ENCODE measurements around the gene RASSF5. TPM values are rescaled to one million over a fixed set of nuclear protein-coding genes. Genes with fewer than 3 reads are reported as not detected.
A peak's percentile ranks its signal among the peaks of the same experiment; 100 is the strongest.
"Not testable (repeated sequence)": the region's sequence is repeated elsewhere in the genome, so short reads cannot be mapped to it uniquely, and the experiment has no call there.

RASSF5 gene
- total RNA-seq, 2 donors from 2014 or later, result 212 to 239 TPM

DNA sequence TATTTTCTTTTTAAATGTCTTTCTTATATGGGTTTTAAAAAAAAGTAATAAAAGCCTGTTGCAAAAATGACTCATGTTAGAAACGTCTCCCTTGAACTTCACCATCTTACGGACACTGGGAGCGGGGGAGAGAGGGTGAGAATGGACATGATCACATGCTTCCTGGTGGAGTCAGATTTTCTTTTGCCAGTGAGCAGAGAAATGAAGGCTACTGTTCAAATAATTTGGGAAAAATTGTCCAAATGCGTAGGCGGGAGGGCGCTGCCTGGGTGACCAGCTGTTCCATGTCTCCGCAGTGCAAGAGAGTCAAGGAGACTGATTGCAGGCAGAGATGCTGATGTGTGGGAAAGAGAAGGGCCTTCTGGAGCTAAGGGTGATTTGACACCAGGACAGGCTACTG, 81.9 kb downstream of the RASSF5 start:
- Mint-ChIP-seq H3K9me3 (no peaks in the 10 kb centered on the region), H3K27ac (peak overlapping the region; percentile 100), H3K36me3 (peaks cover 46 to 74% of the 10 kb centered on the region in 2 donors)
- ATAC-seq, result no peak
- no peak for DNase-seq (ENCODE audit: low spot score in 2 of 2)

DNA sequence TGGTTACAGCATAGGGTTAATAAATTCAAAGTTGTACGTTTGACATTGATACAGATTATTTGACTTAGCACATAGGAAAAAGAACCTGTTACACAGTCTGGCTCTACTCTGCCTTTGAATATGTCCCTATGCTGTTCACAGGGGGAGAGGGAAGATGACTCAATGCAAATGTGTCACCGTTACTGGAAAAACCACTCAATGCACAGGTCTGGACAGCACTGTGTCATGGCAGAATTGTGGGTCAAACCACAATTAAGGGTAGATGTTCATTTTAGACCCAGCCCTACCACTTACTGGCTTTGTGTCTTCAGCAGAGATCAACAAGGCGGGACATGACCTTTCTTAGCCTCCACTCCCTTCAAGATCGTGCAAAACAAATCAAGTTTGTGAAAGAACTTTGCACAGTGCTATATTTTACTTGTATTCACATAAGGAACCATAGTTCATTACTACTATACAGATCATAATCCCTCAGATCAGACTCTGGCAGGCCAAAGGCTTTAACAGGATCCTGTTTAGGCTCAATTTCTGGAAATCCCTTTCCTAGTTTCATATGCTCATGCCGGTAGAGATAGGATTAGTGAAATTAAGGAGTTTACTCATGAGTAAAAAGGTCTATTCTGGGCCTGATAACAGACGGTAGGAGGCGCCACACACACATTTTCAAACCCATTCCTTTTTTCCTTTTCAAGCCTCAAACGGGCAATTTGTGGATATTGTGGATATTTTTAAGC, 82.9 kb downstream of the RASSF5 start:
- peak overlapping the region; percentile 100 for H3K27ac Mint-ChIP-seq
- H3K9me3 Mint-ChIP-seq, result no peaks in the 10 kb centered on the region
- peak; percentile 72 to 83 for DNase-seq (ENCODE audit: low spot score in 2 of 2)
- peaks cover 40 to 69% of the 10 kb centered on the region in 2 donors for H3K36me3 Mint-ChIP-seq
- ATAC-seq, result peak; percentile 93 to 94

- Mint-ChIP-seq H3K9me3 (no peaks in the 10 kb centered on the region), H3K36me3 (peaks cover 43 to 73% of the 10 kb centered on the region in 2 donors), H3K27ac (peak overlapping the region; percentile 100)
- ATAC-seq, result no peak
- DNase-seq (ENCODE audit: low spot score in 2 of 2), result no peak
Measured at GRCh38 chr1:206591226-206591625, 83.9 kb downstream of the RASSF5 start.

GRCh38 chr1:206591696-206592095, 84.4 kb downstream of the RASSF5 start:
- DNase-seq (ENCODE audit: low spot score in 2 of 2) (no peak), ATAC-seq (no peak)
- peak overlapping the region; percentile 100 for H3K27ac Mint-ChIP-seq
- H3K36me3 Mint-ChIP-seq, result peaks cover 43 to 70% of the 10 kb centered on the region in 2 donors
- H3K9me3 Mint-ChIP-seq, result no peaks in the 10 kb centered on the region

GRCh38 chr1:206593351-206593925, 86.1 kb downstream of the RASSF5 start:
- Mint-ChIP-seq H3K9me3 (no peaks in the 10 kb centered on the region), H3K36me3 (peaks cover 33 to 60% of the 10 kb centered on the region in 2 donors), H3K27ac (peak overlapping the region; percentile 100)
- no peak for ATAC-seq
- no peak for DNase-seq (ENCODE audit: low spot score in 2 of 2)

DNA sequence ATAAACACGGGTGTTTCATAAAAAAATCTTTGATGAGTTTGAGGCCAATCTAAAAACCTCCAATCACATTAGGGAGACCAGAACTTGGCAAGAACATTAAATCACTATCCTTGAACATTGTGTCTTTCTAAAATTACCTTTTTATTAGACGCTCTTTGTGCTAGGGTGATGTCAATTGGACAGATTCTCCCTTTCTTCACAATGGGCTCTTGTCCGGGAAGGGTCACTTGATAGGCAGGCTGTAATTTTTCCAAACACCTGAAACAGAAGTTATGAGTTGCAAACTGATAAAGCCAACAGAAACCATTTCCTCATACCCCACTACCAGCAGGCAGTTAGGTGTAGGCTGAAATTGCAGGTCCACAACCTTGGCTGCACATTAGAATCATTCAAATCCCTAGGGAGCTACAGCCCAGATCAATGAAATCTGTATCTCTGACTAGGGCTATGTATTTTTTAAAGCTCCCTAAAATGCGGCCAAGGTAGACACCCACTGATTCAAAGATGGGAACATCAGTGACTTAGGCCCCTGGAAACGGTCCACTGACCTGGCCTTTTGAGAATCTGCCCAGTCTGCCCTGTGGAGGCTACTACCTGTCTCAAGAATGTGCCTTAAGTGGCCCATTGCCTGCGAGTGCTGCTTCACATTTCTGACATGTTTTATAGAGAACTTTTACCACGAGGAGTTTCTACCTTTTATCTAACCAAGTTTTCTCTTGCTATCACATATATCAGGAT, 88.4 kb downstream of the RASSF5 start:
- Mint-ChIP-seq H3K9me3 (no peaks in the 10 kb centered on the region), H3K27ac (peak overlapping the region; percentile 67 to 75), H3K36me3 (peaks cover 25 to 51% of the 10 kb centered on the region in 2 donors)
- DNase-seq (ENCODE audit: low spot score in 2 of 2) (no peak), ATAC-seq (no peak)

DNA sequence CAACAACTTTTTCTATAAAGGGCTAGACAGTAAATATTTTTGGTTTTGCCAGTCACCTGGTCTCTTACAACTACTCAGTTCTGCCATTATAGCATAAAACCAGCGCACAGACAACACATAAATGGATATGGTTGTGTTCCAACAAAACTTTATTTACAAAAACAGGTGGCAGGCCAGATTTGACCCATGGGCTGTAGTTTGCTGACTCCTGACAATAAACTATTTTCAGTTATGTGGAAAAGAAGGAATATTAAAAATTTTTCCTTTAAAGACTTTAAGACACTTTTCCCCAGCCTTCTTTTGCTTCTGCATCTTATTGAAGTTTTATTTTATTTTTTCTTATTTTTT, 89.0 kb downstream of the RASSF5 start:
- Mint-ChIP-seq H3K27ac (peak overlapping the region; percentile 67 to 75), H3K9me3 (no peaks in the 10 kb centered on the region), H3K36me3 (peaks cover 25 to 49% of the 10 kb centered on the region in 2 donors)
- ATAC-seq, result no peak
- no peak for DNase-seq (ENCODE audit: low spot score in 2 of 2)

- H3K36me3 Mint-ChIP-seq, result peaks cover 9 to 41% of the 10 kb centered on the region in 2 donors
- peak overlapping the region in 1 of 2 donors; percentile 86 for H3K27ac Mint-ChIP-seq
- no peaks in the 10 kb centered on the region for H3K9me3 Mint-ChIP-seq
- no peak for ATAC-seq
- no peak for DNase-seq (ENCODE audit: low spot score in 2 of 2)
Measured at GRCh38 chr1:206600527-206600926, 93.2 kb downstream of the RASSF5 start.

- ATAC-seq (no peak), DNase-seq (ENCODE audit: low spot score in 2 of 2) (no peak)
- Mint-ChIP-seq H3K36me3 (peaks cover 8 to 46% of the 10 kb centered on the region in 2 donors), H3K27ac (no peak overlapping the region), H3K9me3 (no peaks in the 10 kb centered on the region)
Measured at GRCh38 chr1:206604861-206605260, 97.5 kb downstream of the RASSF5 start.

GRCh38 chr1:206606867-206607266, 99.5 kb downstream of the RASSF5 start:
- DNase-seq (ENCODE audit: low spot score in 2 of 2) (no peak), ATAC-seq (no peak)
- Mint-ChIP-seq H3K9me3 (no peaks in the 10 kb centered on the region), H3K27ac (peak overlapping the region in 1 of 2 donors; percentile 27), H3K36me3 (peaks cover 21 to 52% of the 10 kb centered on the region in 2 donors)

- peaks cover 25 to 51% of the 10 kb centered on the region in 2 donors for H3K36me3 Mint-ChIP-seq
- no peak for ATAC-seq
- peak in 1 of 2 donors; percentile 74 for DNase-seq (ENCODE audit: low spot score in 2 of 2)
- peak overlapping the region; percentile 84 to 100 for H3K27ac Mint-ChIP-seq
- no peaks in the 10 kb centered on the region for H3K9me3 Mint-ChIP-seq
Measured at GRCh38 chr1:206608108-206608698, 100.9 kb downstream of the RASSF5 start.

DNA sequence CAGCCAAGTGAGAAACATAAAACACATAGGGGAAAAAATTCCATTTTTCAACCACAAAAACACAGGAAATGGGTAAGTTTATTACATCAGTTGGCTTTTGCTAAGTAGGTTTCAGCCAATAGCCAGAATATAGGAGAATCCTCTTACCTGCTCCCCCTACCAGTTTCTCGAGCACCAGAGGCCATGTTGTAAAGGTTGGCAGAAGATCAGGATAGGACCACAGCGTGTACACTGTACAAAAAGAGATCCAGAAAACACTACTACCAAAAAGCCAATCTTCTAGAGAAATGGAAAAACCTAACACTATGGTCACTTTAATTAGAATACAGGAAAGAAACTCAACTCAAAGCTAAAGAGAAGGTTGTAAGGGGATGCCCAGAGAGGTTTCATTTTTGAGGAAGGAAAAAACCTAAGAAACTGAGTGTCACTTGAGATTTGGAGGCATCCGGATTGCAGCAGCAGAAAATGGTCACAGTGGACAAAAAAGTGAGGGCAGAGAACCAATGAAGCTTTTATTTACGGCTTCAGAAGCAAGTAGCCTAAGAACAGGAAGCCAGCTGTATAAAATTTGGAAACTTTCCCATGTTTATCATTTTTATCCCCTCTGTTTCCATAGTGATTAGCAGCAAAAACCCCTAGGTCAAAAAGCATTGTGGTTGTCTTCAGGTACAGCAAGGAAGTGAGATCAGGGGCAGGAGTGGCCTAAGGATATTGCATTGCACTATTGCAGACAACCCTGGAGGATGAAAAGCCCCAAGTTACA, 102.1 kb downstream of the RASSF5 start:
- H3K27ac Mint-ChIP-seq, result peak overlapping the region; percentile 75 to 100
- no peak for DNase-seq (ENCODE audit: low spot score in 2 of 2)
- ATAC-seq, result peak; percentile 54 to 62
- peaks cover 25 to 42% of the 10 kb centered on the region in 2 donors for H3K36me3 Mint-ChIP-seq
- H3K9me3 Mint-ChIP-seq, result no peaks in the 10 kb centered on the region

GRCh38 chr1:206612129-206612876, 105.0 kb downstream of the RASSF5 start, which contains the start of gene EIF2D:
TSS of gene EIF2D (minus strand) at chr1:206612465. CDS start at chr1:206612342, 123 bp downstream.
- DNase-seq (ENCODE audit: low spot score in 2 of 2) (peak; percentile 95 to 98), ATAC-seq (peak; percentile 80 to 89)
- H3K9me3 Mint-ChIP-seq, result no peaks in the 10 kb centered on the region
- H3K27ac Mint-ChIP-seq, result peak within 1 kb of the TSS; percentile 99 to 100
- peaks cover 19 to 31% of the 10 kb centered on the region in 2 donors for H3K36me3 Mint-ChIP-seq

- not testable (repeated sequence) for ATAC-seq; H3K27ac Mint-ChIP-seq; H3K9me3 Mint-ChIP-seq; H3K36me3 Mint-ChIP-seq; DNase-seq (ENCODE audit: low spot score in 2 of 2)
Measured at GRCh38 chr1:206626396-206626795, 119.1 kb downstream of the RASSF5 start.

- H3K27ac Mint-ChIP-seq, result no peak overlapping the region
- H3K36me3 Mint-ChIP-seq, result no peaks in the 10 kb centered on the region
- ATAC-seq (no peak), DNase-seq (ENCODE audit: low spot score in 2 of 2) (no peak)
- no peaks in the 10 kb centered on the region for H3K9me3 Mint-ChIP-seq
Measured at GRCh38 chr1:206628916-206629315, 121.6 kb downstream of the RASSF5 start.
